HG03025 (cell line): ENCODE results near the gene ZC3H4.
"Not testable (repeated sequence)": the region's sequence is repeated elsewhere in the genome, so short reads cannot be mapped to it uniquely, and the experiment has no call there.

Experiments
- ATAC-seq: cut with Tn5 transposase; IDR thresholded peaks from one replicate; pipeline ENCODE4 v1.9.1; 2021; ENCODE audit warnings: mild to moderate bottlenecking, moderate library complexity; ENCODE audit not compliant: unreplicated experiment, low FRiP score

ZC3H4 gene

GRCh38 chr19:47109177-47109540, 4.4 kb downstream of the ZC3H4 start:
- ATAC-seq = no peak

- ATAC-seq = no peak
Observed at GRCh38 chr19:47107953-47108746, 5.4 kb downstream of the ZC3H4 start.

- no peak for ATAC-seq
Observed at GRCh38 chr19:47107202-47107952, 6.2 kb downstream of the ZC3H4 start.

GRCh38 chr19:47106821-47107201, 6.8 kb downstream of the ZC3H4 start:
- no peak for ATAC-seq

GRCh38 chr19:47105874-47106273, 7.7 kb downstream of the ZC3H4 start:
- no peak for ATAC-seq

GRCh38 chr19:47104680-47105079, 8.9 kb downstream of the ZC3H4 start:
- no peak for ATAC-seq

- ATAC-seq = no peak
Observed at GRCh38 chr19:47102346-47103060, 11.1 kb downstream of the ZC3H4 start.

- not testable (repeated sequence) for ATAC-seq
Observed at GRCh38 chr19:47101116-47101515, 12.5 kb downstream of the ZC3H4 start.

GRCh38 chr19:47100290-47100689, 13.3 kb downstream of the ZC3H4 start:
- ATAC-seq = no peak

- ATAC-seq = no peak
Observed at GRCh38 chr19:47099576-47100050, 14.0 kb downstream of the ZC3H4 start.

GRCh38 chr19:47098608-47099007, 15.0 kb downstream of the ZC3H4 start:
- no peak for ATAC-seq

- no peak for ATAC-seq
Observed at GRCh38 chr19:47097396-47098201, 16.0 kb downstream of the ZC3H4 start.

- no peak for ATAC-seq
Observed at GRCh38 chr19:47096721-47097120, 16.9 kb downstream of the ZC3H4 start.

GRCh38 chr19:47096100-47096704, 17.4 kb downstream of the ZC3H4 start:
- no peak for ATAC-seq

GRCh38 chr19:47095476-47096099, 18.0 kb downstream of the ZC3H4 start:
- ATAC-seq = no peak

- ATAC-seq = no peak
Observed at GRCh38 chr19:47094557-47095475, 18.8 kb downstream of the ZC3H4 start.

GRCh38 chr19:47093841-47094240, 19.7 kb downstream of the ZC3H4 start:
- ATAC-seq = no peak

- no peak for ATAC-seq
Observed at GRCh38 chr19:47093254-47093653, 20.3 kb downstream of the ZC3H4 start.
